Stimulated activated CD8-positive, alpha-beta memory T cell treated with anti-CD3 and anti-CD28 coated beads, Interleukin-12 subunit alpha, Interleukin-12 subunit beta, amount 100 ng/mL, for 4 hours (primary cell): ENCODE results near the gene LRCH3.
"Not testable (repeated sequence)": the region's sequence is repeated elsewhere in the genome, so short reads cannot be mapped to it uniquely, and the experiment has no call there.

Source experiments
- DNase-seq: peaks from one replicate; pipeline ENCODE4 v3.0.0-alpha.2; 2020; ENCODE audit warnings: low read depth

Gene LRCH3

GRCh38 chr3:197926418-197926817 is 135.4 kb downstream of the LRCH3 start:
- no peak for DNase-seq

- DNase-seq, result not testable (repeated sequence)
Observed at GRCh38 chr3:197927578-197927977, 136.5 kb downstream of the LRCH3 start.

- no peak for DNase-seq
Observed at GRCh38 chr3:197936819-197937384, 145.8 kb downstream of the LRCH3 start.
